Measurements from ENCODE around the gene SGMS1. TPM values are rescaled to one million over a fixed set of nuclear protein-coding genes. Genes with fewer than 3 reads are reported as not detected.

SGMS1 gene
- total and polyA plus RNA-seq, 2 donors = 14.7 to 25.5 TPM

GRCh38 chr10:50645236-50645635 is 21.5 kb upstream of the SGMS1 start:
- Histone ChIP-seq H3K27me3 (ENCODE audit: control insufficient read depth in 2 of 2, insufficient read depth in 1 of 2, low read length in 1 of 2) (no peaks in the 10 kb centered on the region), H3K36me3 (ENCODE audit: control insufficient read depth in 2 of 2, insufficient read depth in 2 of 2, low read length in 1 of 2) (no peaks in the 10 kb centered on the region), H3K4me1 (ENCODE audit: control insufficient read depth in 2 of 2, insufficient read depth in 2 of 2, low read length in 2 of 2) (peaks cover 0 to 3% of the 10 kb centered on the region in 2 donors), H3K4me3 (ENCODE audit: low read length in 2 of 2) (no peak overlapping the region), H3K27ac (ENCODE audit: low read depth in 1 of 2, low read length in 1 of 2) (no peak overlapping the region), H3K9me3 (ENCODE audit: control insufficient read depth in 2 of 2, insufficient read depth in 1 of 2, low read length in 1 of 2) (no peaks in the 10 kb centered on the region)
- DNase-seq (ENCODE audit: low read depth in 6 of 9, low spot score in 9 of 9) = no peak

DNA sequence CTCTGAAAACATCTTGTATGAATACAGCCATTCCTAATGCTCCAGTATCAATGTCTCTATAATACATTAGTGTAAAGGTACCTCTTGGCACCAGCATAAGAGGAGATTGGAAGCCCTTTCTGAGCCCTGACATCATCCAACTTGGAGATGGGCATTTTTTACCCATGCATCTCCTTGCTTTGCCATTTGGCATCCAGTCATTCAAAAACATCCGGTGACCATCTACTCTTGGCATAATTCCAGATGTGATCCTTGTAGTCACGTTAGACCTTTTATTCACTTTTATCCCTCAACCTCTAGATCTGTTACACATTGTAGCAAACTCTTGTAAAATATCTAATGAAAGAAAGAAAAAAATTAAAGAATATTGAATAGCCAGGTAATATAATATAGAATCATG is 17.9 kb upstream of the SGMS1 start:
- H3K4me1 ChIP-seq (ENCODE audit: control insufficient read depth in 2 of 2, insufficient read depth in 2 of 2, low read length in 2 of 2) = peaks cover 0 to 6% of the 10 kb centered on the region in 2 donors
- H3K27ac ChIP-seq (ENCODE audit: low read depth in 1 of 2, low read length in 1 of 2) = no peak overlapping the region
- DNase-seq (ENCODE audit: low read depth in 6 of 9, low spot score in 9 of 9) = no peak
- H3K9me3 ChIP-seq (ENCODE audit: control insufficient read depth in 2 of 2, insufficient read depth in 1 of 2, low read length in 1 of 2) = no peaks in the 10 kb centered on the region
- H3K27me3 ChIP-seq (ENCODE audit: control insufficient read depth in 2 of 2, insufficient read depth in 1 of 2, low read length in 1 of 2) = no peaks in the 10 kb centered on the region
- no peak overlapping the region for H3K4me3 ChIP-seq (ENCODE audit: low read length in 2 of 2)
- 70% methylated on average over 2 of the region's 2 CpGs for WGBS
- no peaks in the 10 kb centered on the region for H3K36me3 ChIP-seq (ENCODE audit: control insufficient read depth in 2 of 2, insufficient read depth in 2 of 2, low read length in 1 of 2)

GRCh38 chr10:50640238-50640637 is 16.5 kb upstream of the SGMS1 start:
- Histone ChIP-seq H3K4me3 (ENCODE audit: low read length in 2 of 2) (no peak overlapping the region), H3K9me3 (ENCODE audit: control insufficient read depth in 2 of 2, insufficient read depth in 1 of 2, low read length in 1 of 2) (no peaks in the 10 kb centered on the region), H3K27ac (ENCODE audit: low read depth in 1 of 2, low read length in 1 of 2) (no peak overlapping the region), H3K36me3 (ENCODE audit: control insufficient read depth in 2 of 2, insufficient read depth in 2 of 2, low read length in 1 of 2) (no peaks in the 10 kb centered on the region), H3K27me3 (ENCODE audit: control insufficient read depth in 2 of 2, insufficient read depth in 1 of 2, low read length in 1 of 2) (no peaks in the 10 kb centered on the region), H3K4me1 (ENCODE audit: control insufficient read depth in 2 of 2, insufficient read depth in 2 of 2, low read length in 2 of 2) (peaks cover 0 to 12% of the 10 kb centered on the region in 2 donors)
- WGBS = 94% methylated on average over 1 of the region's 1 CpG
- DNase-seq (ENCODE audit: low read depth in 6 of 9, low spot score in 9 of 9) = no peak

GRCh38 chr10:50636618-50637579 is 13.1 kb upstream of the SGMS1 start:
- H3K36me3 ChIP-seq (ENCODE audit: control insufficient read depth in 2 of 2, insufficient read depth in 2 of 2, low read length in 1 of 2) = no peaks in the 10 kb centered on the region
- DNase-seq (ENCODE audit: low read depth in 6 of 9, low spot score in 9 of 9) = peak in 1 of 9 donors; percentile 42
- H3K4me3 ChIP-seq (ENCODE audit: low read length in 2 of 2) = no peak overlapping the region
- no peaks in the 10 kb centered on the region for H3K9me3 ChIP-seq (ENCODE audit: control insufficient read depth in 2 of 2, insufficient read depth in 1 of 2, low read length in 1 of 2)
- WGBS = 43% methylated on average over 6 of the region's 6 CpGs
- peaks cover 0 to 9% of the 10 kb centered on the region in 2 donors for H3K4me1 ChIP-seq (ENCODE audit: control insufficient read depth in 2 of 2, insufficient read depth in 2 of 2, low read length in 2 of 2)
- no peaks in the 10 kb centered on the region for H3K27me3 ChIP-seq (ENCODE audit: control insufficient read depth in 2 of 2, insufficient read depth in 1 of 2, low read length in 1 of 2)
- no peak overlapping the region for H3K27ac ChIP-seq (ENCODE audit: low read depth in 1 of 2, low read length in 1 of 2)

- Histone ChIP-seq H3K27me3 (ENCODE audit: control insufficient read depth in 2 of 2, insufficient read depth in 1 of 2, low read length in 1 of 2) (no peaks in the 10 kb centered on the region), H3K36me3 (ENCODE audit: control insufficient read depth in 2 of 2, insufficient read depth in 2 of 2, low read length in 1 of 2) (no peaks in the 10 kb centered on the region), H3K27ac (ENCODE audit: low read depth in 1 of 2, low read length in 1 of 2) (no peak overlapping the region), H3K4me3 (ENCODE audit: low read length in 2 of 2) (no peak overlapping the region), H3K4me1 (ENCODE audit: control insufficient read depth in 2 of 2, insufficient read depth in 2 of 2, low read length in 2 of 2) (peaks cover 0 to 9% of the 10 kb centered on the region in 2 donors), H3K9me3 (ENCODE audit: control insufficient read depth in 2 of 2, insufficient read depth in 1 of 2, low read length in 1 of 2) (no peaks in the 10 kb centered on the region)
- WGBS = 92% methylated on average over 1 of the region's 1 CpG
- DNase-seq (ENCODE audit: low read depth in 6 of 9, low spot score in 9 of 9) = no peak
Observed at GRCh38 chr10:50635286-50635685, 11.5 kb upstream of the SGMS1 start.

DNA sequence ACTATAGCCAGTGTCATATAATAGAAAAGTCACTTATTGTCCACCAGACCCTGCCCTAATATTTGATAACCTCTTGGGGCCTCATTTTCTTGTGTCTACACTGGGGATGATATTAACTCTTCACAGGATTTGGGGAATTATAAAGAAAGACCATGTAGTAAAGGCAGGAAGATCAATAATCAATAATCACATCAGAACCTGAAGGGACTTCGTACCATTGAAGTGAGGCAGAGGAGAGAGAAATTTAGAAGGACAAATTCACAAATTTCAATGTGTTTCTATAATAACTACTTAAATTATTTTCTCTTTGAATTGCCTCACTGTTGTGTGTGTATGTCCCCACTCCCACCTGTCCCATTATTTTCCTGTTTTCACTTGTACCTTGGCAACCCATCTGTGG is 10.7 kb upstream of the SGMS1 start:
- no peaks in the 10 kb centered on the region for H3K27me3 ChIP-seq (ENCODE audit: control insufficient read depth in 2 of 2, insufficient read depth in 1 of 2, low read length in 1 of 2)
- no peak overlapping the region for H3K27ac ChIP-seq (ENCODE audit: low read depth in 1 of 2, low read length in 1 of 2)
- H3K4me3 ChIP-seq (ENCODE audit: low read length in 2 of 2) = no peak overlapping the region
- DNase-seq (ENCODE audit: low read depth in 6 of 9, low spot score in 9 of 9) = no peak
- peaks cover 0 to 9% of the 10 kb centered on the region in 2 donors for H3K4me1 ChIP-seq (ENCODE audit: control insufficient read depth in 2 of 2, insufficient read depth in 2 of 2, low read length in 2 of 2)
- WGBS = 95% methylated on average over 1 of the region's 1 CpG
- H3K36me3 ChIP-seq (ENCODE audit: control insufficient read depth in 2 of 2, insufficient read depth in 2 of 2, low read length in 1 of 2) = no peaks in the 10 kb centered on the region
- H3K9me3 ChIP-seq (ENCODE audit: control insufficient read depth in 2 of 2, insufficient read depth in 1 of 2, low read length in 1 of 2) = no peaks in the 10 kb centered on the region

- H3K4me1 ChIP-seq (ENCODE audit: control insufficient read depth in 2 of 2, insufficient read depth in 2 of 2, low read length in 2 of 2) = peaks cover 0 to 1% of the 10 kb centered on the region in 2 donors
- 98% methylated on average over 30 of the region's 30 CpGs for WGBS
- DNase-seq (ENCODE audit: low read depth in 6 of 9, low spot score in 9 of 9) = no peak
- H3K9me3 ChIP-seq (ENCODE audit: control insufficient read depth in 2 of 2, insufficient read depth in 1 of 2, low read length in 1 of 2) = no peaks in the 10 kb centered on the region
- no peak overlapping the region for H3K27ac ChIP-seq (ENCODE audit: low read depth in 1 of 2, low read length in 1 of 2)
- H3K27me3 ChIP-seq (ENCODE audit: control insufficient read depth in 2 of 2, insufficient read depth in 1 of 2, low read length in 1 of 2) = no peaks in the 10 kb centered on the region
- no peaks in the 10 kb centered on the region for H3K36me3 ChIP-seq (ENCODE audit: control insufficient read depth in 2 of 2, insufficient read depth in 2 of 2, low read length in 1 of 2)
- H3K4me3 ChIP-seq (ENCODE audit: low read length in 2 of 2) = no peak overlapping the region
Observed at GRCh38 chr10:50631052-50631451, 7.3 kb upstream of the SGMS1 start.

- Histone ChIP-seq H3K27me3 (ENCODE audit: control insufficient read depth in 2 of 2, insufficient read depth in 1 of 2, low read length in 1 of 2) (no peaks in the 10 kb centered on the region), H3K36me3 (ENCODE audit: control insufficient read depth in 2 of 2, insufficient read depth in 2 of 2, low read length in 1 of 2) (no peaks in the 10 kb centered on the region), H3K4me1 (ENCODE audit: control insufficient read depth in 2 of 2, insufficient read depth in 2 of 2, low read length in 2 of 2) (peaks cover 0 to 8% of the 10 kb centered on the region in 2 donors), H3K4me3 (ENCODE audit: low read length in 2 of 2) (no peak overlapping the region), H3K27ac (ENCODE audit: low read depth in 1 of 2, low read length in 1 of 2) (no peak overlapping the region), H3K9me3 (ENCODE audit: control insufficient read depth in 2 of 2, insufficient read depth in 1 of 2, low read length in 1 of 2) (no peaks in the 10 kb centered on the region)
- DNase-seq (ENCODE audit: low read depth in 6 of 9, low spot score in 9 of 9) = no peak
- WGBS = 63% methylated on average over 3 of the region's 3 CpGs
Observed at GRCh38 chr10:50629495-50630122, 5.9 kb upstream of the SGMS1 start.

DNA sequence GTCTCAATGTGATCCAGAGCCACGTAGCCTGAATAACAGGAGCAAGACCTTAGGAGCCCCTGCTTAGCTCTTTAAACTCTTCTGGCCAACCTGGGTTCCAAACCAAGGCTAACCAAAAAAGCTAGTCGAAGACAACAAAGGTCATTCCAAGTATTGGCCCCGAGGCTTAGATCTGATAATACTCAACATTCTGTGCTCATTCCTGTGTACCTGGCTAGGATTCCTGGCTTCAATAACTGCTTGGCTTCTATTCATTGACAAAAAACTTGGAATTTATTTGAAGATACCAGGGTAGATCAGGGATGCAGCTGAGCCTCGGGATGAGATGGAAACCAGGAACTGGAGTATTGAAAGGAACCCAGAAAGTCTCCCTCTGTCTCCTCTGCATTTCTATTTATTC is 4.1 kb upstream of the SGMS1 start:
- no peak overlapping the region for H3K27ac ChIP-seq (ENCODE audit: low read depth in 1 of 2, low read length in 1 of 2)
- no peak overlapping the region for H3K4me3 ChIP-seq (ENCODE audit: low read length in 2 of 2)
- H3K9me3 ChIP-seq (ENCODE audit: control insufficient read depth in 2 of 2, insufficient read depth in 1 of 2, low read length in 1 of 2) = no peaks in the 10 kb centered on the region
- 97% methylated on average over 4 of the region's 4 CpGs for WGBS
- H3K4me1 ChIP-seq (ENCODE audit: control insufficient read depth in 2 of 2, insufficient read depth in 2 of 2, low read length in 2 of 2) = peaks cover 0 to 11% of the 10 kb centered on the region in 2 donors
- no peaks in the 10 kb centered on the region for H3K27me3 ChIP-seq (ENCODE audit: control insufficient read depth in 2 of 2, insufficient read depth in 1 of 2, low read length in 1 of 2)
- H3K36me3 ChIP-seq (ENCODE audit: control insufficient read depth in 2 of 2, insufficient read depth in 2 of 2, low read length in 1 of 2) = no peaks in the 10 kb centered on the region
- DNase-seq (ENCODE audit: low read depth in 6 of 9, low spot score in 9 of 9) = no peak
